Common myeloid progenitor, CD34-positive (primary cell): ENCODE data around the gene SEMA6B.

Experiments used
- CTCF ChIA-PET: fragments of 350-600 bp; sonication (Branson Sonifier 250); formaldehyde crosslinking; loops from one replicate; lab custom pipeline; 2021; ENCODE audit warnings: antibody characterized with exemption; lab: Charles Lee
- POLR2A ChIA-PET: fragments of 350-600 bp; sonication (Branson Sonifier 250); formaldehyde crosslinking; loops from one replicate; lab custom pipeline; 2021; ENCODE audit warnings: antibody characterized with exemption; lab: Charles Lee
- DNase-seq, 3 donors: peaks; one replicate each; pipeline versions ENCODE4 v3.0.0 to v3.0.0-alpha.2; 2013
- H3K27ac ChIP-seq, 2 experiments: 1 replicate in 1 of 2; 2 replicates in 1 of 2; pipeline ENCODE4 v1.7.0; 2013; ENCODE audit warnings: inconsistent platforms in 2 of 2, low read length in 2 of 2, mild to moderate bottlenecking in 2 of 2, low read depth in 1 of 2, moderate library complexity in 1 of 2; ENCODE audit not compliant: severe bottlenecking in 2 of 2, insufficient read depth in 1 of 2, poor library complexity in 1 of 2
- H3K27me3 ChIP-seq, 5 experiments: replicated peaks in 2 of 5; 1 replicate in 3 of 5; 2 replicates in 2 of 5; pipeline versions ENCODE4 v1.6.1 to v1.7.0; 2013; ENCODE audit warnings: low read length in 4 of 5, mild to moderate bottlenecking in 2 of 5, moderate library complexity in 2 of 5, inconsistent platforms in 1 of 5; ENCODE audit not compliant: insufficient read depth in 5 of 5, control insufficient read depth in 4 of 5
- H3K36me3 ChIP-seq, 4 experiments: 1 replicate in 2 of 4; 2 replicates in 2 of 4; pipeline versions ENCODE4 v1.6.1 to v1.7.0; 2013; ENCODE audit warnings: low read length in 3 of 4, control low read depth in 1 of 4, mild to moderate bottlenecking in 1 of 4; ENCODE audit not compliant: control insufficient read depth in 4 of 4, insufficient read depth in 4 of 4
- H3K4me1 ChIP-seq, 4 experiments: 1 replicate in 3 of 4; 2 replicates in 1 of 4; pipeline versions ENCODE4 v1.6.1 to v1.7.1; 2013; ENCODE audit warnings: low read length in 3 of 4, mild to moderate bottlenecking in 3 of 4, control low read depth in 1 of 4, inconsistent platforms in 1 of 4, moderate library complexity in 1 of 4; ENCODE audit not compliant: control insufficient read depth in 4 of 4, insufficient read depth in 4 of 4; ENCODE audit errors: control extremely low read depth in 1 of 4
- H3K4me3 ChIP-seq, 7 experiments: 1 replicate in 4 of 7; 2 replicates in 3 of 7; pipeline versions ENCODE4 v1.5.1 to v1.7.0; 2013; ENCODE audit warnings: mild to moderate bottlenecking in 7 of 7, low read length in 6 of 7, moderate library complexity in 6 of 7, inconsistent platforms in 2 of 7, low read depth in 2 of 7, control low read depth in 1 of 7; ENCODE audit not compliant: insufficient read depth in 4 of 7, control insufficient read depth in 1 of 7; ENCODE audit errors: extremely low read depth in 1 of 7
- H3K9me3 ChIP-seq, 5 experiments: 1 replicate in 4 of 5; 2 replicates in 1 of 5; pipeline versions ENCODE4 v1.6.1 to v1.7.1; 2013; ENCODE audit warnings: low read length in 4 of 5, mild to moderate bottlenecking in 2 of 5, inconsistent platforms in 1 of 5, low read depth in 1 of 5, moderate library complexity in 1 of 5; ENCODE audit not compliant: control insufficient read depth in 4 of 5, insufficient read depth in 2 of 5; ENCODE audit errors: control extremely low read depth in 1 of 5
- WGBS: methylation state at CpG from one replicate; pipeline ENCODE4 v1.1.5; 2013; ENCODE audit not compliant: insufficient coverage; 5-methylcytosine and 5-hydroxymethylcytosine counted together

SEMA6B gene

DNA sequence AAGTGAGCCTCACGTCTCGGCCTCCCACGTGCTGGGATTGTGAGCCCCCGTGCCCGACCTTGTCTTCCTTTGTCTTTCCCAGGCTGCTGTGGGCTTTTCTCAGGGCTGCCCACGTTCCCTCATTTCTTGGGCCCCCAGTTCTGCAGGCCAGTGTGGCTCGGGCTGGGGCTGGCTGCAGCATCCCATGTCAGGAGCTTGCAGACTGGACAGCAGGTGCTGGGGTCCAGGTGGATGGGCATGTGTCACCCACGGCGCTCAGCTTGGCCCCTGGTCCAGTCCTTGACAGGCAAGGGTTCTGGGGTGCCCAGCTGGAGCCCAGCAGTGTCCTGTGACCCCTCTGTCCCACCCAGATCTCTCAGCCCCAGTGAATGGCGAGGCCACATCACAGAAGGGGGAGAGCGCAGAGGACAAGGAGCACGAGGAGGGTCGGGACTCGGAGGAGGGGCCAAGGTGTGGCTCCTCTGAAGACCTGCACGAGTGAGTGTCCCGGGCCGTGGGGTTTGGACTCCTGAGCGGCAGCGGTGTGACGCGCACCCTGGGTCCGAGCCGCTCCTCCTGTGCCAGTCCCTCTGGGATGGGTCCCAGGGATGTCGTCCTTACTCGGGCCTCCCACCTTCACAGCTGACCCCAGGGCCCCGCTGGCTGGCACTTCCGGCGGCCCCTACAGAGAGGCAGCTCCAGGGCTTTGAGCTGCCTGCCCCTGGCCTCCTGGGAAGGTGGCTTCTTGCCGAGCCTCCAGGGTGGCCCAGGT, 58.5 kb downstream of the SEMA6B start:
- Histone ChIP-seq H3K4me3 (no peak overlapping the region), H3K9me3 (no peaks in the 10 kb centered on the region), H3K4me1 (peaks cover 0 to under 1% (median 0%) of the 10 kb centered on the region in 4 experiments), H3K27me3 (no peaks in the 10 kb centered on the region), H3K36me3 (peaks cover 0 to 77% (median 50%) of the 10 kb centered on the region in 4 experiments), H3K27ac (no peak overlapping the region)
- DNase-seq = no peak
- ChIA-PET POLR2A (no interaction called here), CTCF (no interaction called here)
- WGBS = 94% methylated on average over 29 of the region's 29 CpGs

DNA sequence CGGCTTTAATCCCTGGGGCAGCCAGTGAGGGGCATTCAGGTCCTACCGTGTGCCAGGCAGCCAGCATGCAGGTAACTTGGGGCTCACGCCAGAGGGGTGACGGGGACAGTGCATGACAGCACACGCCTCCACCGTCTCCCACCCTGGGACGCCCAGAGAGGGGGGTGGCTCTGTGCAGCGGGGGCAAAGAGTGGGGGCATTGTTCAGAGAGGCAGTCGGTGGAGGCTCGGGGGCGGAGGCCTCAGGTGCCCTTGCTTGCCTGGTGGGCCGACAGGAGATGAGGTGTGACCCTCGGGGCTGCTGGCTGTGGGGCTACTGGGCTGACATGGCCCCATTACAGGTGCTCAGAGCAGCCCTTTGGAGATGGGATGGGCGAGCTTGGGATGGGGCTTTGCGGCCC, 59.6 kb downstream of the SEMA6B start:
- H3K27ac ChIP-seq = no peak overlapping the region
- no peak overlapping the region for H3K4me3 ChIP-seq
- H3K4me1 ChIP-seq = no peaks in the 10 kb centered on the region
- no peaks in the 10 kb centered on the region for H3K9me3 ChIP-seq
- DNase-seq = no peak
- peaks cover 0 to 76% (median 51%) of the 10 kb centered on the region in 4 experiments for H3K36me3 ChIP-seq
- ChIA-PET CTCF (interaction anchor here (1.1 kb wide), 1 partner anchor 25 kb away, joined by 4 read pairs; no protein-coding TSS in a partner anchor), POLR2A (no interaction called here)
- H3K27me3 ChIP-seq = no peaks in the 10 kb centered on the region
- 98% methylated on average over 12 of the region's 15 CpGs for WGBS

DNA sequence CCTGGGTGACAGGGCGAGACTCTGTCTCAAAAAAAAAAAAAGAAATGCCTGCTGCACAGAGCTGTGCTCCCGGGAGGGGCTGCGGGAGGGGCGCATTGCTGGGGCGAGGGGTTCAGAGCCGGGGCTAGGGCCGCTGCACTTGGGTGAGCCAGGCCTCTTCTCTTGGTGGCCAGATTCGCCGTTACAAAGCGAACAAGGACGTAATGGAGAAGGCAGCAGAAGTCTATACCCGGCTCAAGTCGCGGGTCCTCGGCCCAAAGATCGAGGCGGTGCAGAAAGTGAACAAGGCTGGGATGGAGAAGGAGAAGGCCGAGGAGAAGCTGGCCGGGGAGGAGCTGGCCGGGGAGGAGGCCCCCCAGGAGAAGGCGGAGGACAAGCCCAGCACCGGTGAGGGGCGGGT, 60.2 kb downstream of the SEMA6B start:
- Histone ChIP-seq H3K36me3 (peaks cover 0 to 76% (median 52%) of the 10 kb centered on the region in 4 experiments), H3K4me3 (no peak overlapping the region), H3K4me1 (no peaks in the 10 kb centered on the region), H3K27ac (no peak overlapping the region), H3K9me3 (no peaks in the 10 kb centered on the region), H3K27me3 (no peaks in the 10 kb centered on the region)
- ChIA-PET POLR2A (no interaction called here), CTCF (interaction anchor here (1.1 kb wide), 1 partner anchor 26 kb away, joined by 4 read pairs; no protein-coding TSS in a partner anchor)
- DNase-seq = no peak
- WGBS = 93% methylated on average over 19 of the region's 23 CpGs

DNA sequence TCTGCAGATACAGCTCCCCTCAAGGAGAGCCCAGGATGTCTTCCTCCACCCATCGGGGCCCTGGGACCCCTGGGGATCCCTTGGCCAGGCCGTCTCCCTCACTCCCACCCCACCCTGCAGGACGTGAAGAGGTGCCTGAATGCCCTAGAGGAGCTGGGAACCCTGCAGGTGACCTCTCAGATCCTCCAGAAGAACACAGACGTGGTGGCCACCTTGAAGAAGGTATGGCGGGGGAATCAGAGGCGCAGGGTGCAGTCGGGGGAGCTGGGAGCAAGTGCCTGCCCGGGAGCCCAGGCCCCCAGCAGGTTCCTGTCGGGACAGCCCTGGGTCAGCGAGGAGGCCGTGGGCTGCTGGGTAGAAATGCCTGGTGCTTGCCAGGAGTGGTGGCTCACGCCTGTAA, 60.8 kb downstream of the SEMA6B start:
- H3K27me3 ChIP-seq = no peaks in the 10 kb centered on the region
- peaks cover 0 to 81% (median 54%) of the 10 kb centered on the region in 4 experiments for H3K36me3 ChIP-seq
- no peak for DNase-seq
- H3K27ac ChIP-seq = no peak overlapping the region
- H3K9me3 ChIP-seq = no peaks in the 10 kb centered on the region
- CTCF ChIA-PET = no interaction called here
- H3K4me1 ChIP-seq = no peaks in the 10 kb centered on the region
- WGBS = 91% methylated on average over 11 of the region's 12 CpGs
- H3K4me3 ChIP-seq = no peak overlapping the region
- POLR2A ChIA-PET = no interaction called here

DNA sequence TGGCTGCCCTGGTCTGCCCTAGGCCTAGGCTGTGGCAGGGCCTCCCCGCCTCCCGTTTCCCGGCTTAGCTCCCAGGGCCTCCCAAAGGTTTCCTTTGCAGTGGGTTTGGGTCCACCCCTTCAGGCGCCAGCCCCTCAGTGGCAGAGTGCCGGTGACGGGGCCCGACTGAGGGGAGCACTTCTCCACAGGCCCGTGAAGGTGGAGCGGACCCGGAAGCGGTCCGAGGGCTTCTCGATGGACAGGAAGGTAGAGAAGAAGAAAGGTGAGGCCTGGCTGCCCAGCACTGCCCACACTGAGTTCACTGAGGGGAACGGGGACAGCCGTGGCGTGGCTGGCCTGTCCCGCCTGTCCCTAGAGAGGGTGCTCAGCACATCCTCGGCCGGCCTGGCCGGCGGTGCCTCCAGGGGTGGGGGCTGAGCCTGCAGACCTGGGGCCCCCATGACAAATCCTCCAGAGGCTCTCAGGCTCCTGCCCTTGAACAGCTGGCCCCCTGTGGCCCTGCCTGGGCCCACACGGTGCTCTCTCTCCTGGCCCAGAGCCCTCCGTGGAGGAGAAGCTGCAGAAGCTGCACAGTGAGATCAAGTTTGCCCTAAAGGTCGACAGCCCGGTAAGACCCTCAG, 61.6 kb downstream of the SEMA6B start:
- 98% methylated on average over 18 of the region's 25 CpGs for WGBS
- no peaks in the 10 kb centered on the region for H3K4me1 ChIP-seq
- no peak overlapping the region for H3K4me3 ChIP-seq
- ChIA-PET CTCF (interaction anchor here (0.5 kb wide), 1 partner anchor 27 kb away, joined by 3 read pairs; no protein-coding TSS in a partner anchor), POLR2A (no interaction called here)
- no peak overlapping the region for H3K27ac ChIP-seq
- DNase-seq = no peak
- H3K36me3 ChIP-seq = peaks cover 0 to 80% (median 57%) of the 10 kb centered on the region in 4 experiments
- H3K9me3 ChIP-seq = no peaks in the 10 kb centered on the region
- H3K27me3 ChIP-seq = no peaks in the 10 kb centered on the region

DNA sequence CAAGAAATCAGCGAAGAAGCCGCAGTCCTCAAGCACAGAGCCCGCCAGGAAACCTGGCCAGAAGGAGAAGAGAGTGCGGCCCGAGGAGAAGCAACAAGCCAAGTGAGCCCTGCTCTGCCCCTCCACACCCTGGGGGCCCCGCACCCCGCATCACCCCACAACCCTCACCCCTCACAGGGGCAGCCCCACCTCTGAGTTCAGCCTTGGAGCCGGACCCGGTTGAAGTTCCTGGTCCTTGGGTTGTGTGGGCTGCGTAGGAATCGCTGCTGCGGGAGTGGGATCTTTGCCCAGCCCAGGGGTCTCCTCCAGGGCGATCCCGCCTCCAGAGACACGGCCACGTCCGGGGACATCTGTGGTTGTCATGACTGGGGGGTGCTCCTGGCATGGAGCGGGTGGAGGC, 63.2 kb downstream of the SEMA6B start:
- CTCF ChIA-PET = no interaction called here
- no peak for DNase-seq
- Histone ChIP-seq H3K9me3 (no peaks in the 10 kb centered on the region), H3K27ac (no peak overlapping the region), H3K4me1 (no peaks in the 10 kb centered on the region), H3K4me3 (no peak overlapping the region), H3K27me3 (no peaks in the 10 kb centered on the region), H3K36me3 (peaks cover 5 to 81% (median 52%) of the 10 kb centered on the region in 4 experiments)
- POLR2A ChIA-PET = no interaction called here
- 100% methylated on average over 7 of the region's 18 CpGs for WGBS

DNA sequence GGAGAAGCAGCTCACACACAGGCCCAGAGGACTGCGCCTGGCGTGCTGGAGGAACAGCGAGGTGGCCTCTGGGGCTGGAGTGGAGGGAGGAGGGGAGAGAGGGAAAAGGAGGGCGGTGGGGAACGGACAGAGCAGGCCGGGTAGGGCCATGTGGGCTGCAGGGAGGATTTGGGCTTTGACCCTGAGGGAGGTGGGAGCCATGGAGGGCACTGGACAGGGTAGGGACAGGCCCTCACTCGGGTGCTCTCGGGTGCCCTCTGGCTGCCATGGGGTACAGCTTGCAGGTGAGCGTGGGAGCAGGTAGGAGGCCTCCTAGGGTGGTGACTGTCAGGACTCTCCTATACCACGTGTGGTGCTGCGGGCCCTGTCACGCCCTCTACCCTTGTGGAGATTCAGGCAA, 64.0 kb downstream of the SEMA6B start:
- POLR2A ChIA-PET = interaction anchor here (0.6 kb wide), 1 partner anchor 215 kb away, joined by 5 read pairs; no protein-coding TSS in a partner anchor
- no peaks in the 10 kb centered on the region for H3K4me1 ChIP-seq
- no peaks in the 10 kb centered on the region for H3K9me3 ChIP-seq
- no peaks in the 10 kb centered on the region for H3K27me3 ChIP-seq
- H3K27ac ChIP-seq = no peak overlapping the region
- CTCF ChIA-PET = interaction anchor here (0.5 kb wide), 1 partner anchor 87 kb away, joined by 3 read pairs; no protein-coding TSS in a partner anchor
- no peak for DNase-seq
- WGBS = 99% methylated on average over 12 of the region's 12 CpGs
- peaks cover 5 to 76% (median 49%) of the 10 kb centered on the region in 4 experiments for H3K36me3 ChIP-seq
- H3K4me3 ChIP-seq = no peak overlapping the region
